Measurements from ENCODE around the gene USP15.

GRCh38 chr12:62279961-62280360 is 19.8 kb downstream of the USP15 start:
- no peak for TF ChIP-seq POLR2A (IDR thresholded peaks at IDR 0.05)
- no peak for TF ChIP-seq CTCF (IDR thresholded peaks at IDR 0.05)
